HepG2 (cell line): ENCODE results near the gene ZKSCAN1. TPM values are rescaled to one million over a fixed set of nuclear protein-coding genes. Genes with fewer than 3 reads are reported as not detected.
A peak's percentile ranks its signal among the peaks of the same experiment; 100 is the strongest.

Experiments
- ARNTL ChIP-seq: sonication (generic); formaldehyde crosslinking; IDR thresholded peaks from 2 replicates; pipeline ENCODE4 v1.4.0; 2020; ENCODE audit warnings: mild to moderate bottlenecking, missing genetic modification reagents
- ATF5 ChIP-seq: sonication (generic); formaldehyde crosslinking; IDR thresholded peaks from 2 replicates; pipeline ENCODE4 v1.4.0; 2020; ENCODE audit warnings: mild to moderate bottlenecking, low read depth, missing genetic modification reagents
- BRF2 ChIP-seq: sonication (generic); formaldehyde crosslinking; IDR thresholded peaks from 2 replicates; pipeline ENCODE4 v1.8.1; 2022; ENCODE audit warnings: mild to moderate bottlenecking, missing genetic modification reagents
- CREM ChIP-seq, 2 experiments: sonication (generic) in 1 of 2; formaldehyde crosslinking in 1 of 2; IDR thresholded peaks; 2 replicates each; pipeline versions ENCODE4 v1.4.0 to v1.6.1; 2016 to 2020; ENCODE audit warnings: antibody characterized with exemption in 1 of 2, mild to moderate bottlenecking in 1 of 2, missing genetic modification reagents in 1 of 2
- ELF4 ChIP-seq: sonication (generic); formaldehyde crosslinking; IDR thresholded peaks from 2 replicates; pipeline ENCODE4 v1.5.0; 2020; ENCODE audit warnings: missing genetic modification reagents, mild to moderate bottlenecking, moderate library complexity, borderline replicate concordance
- HDAC1 ChIP-seq: sonication (generic); formaldehyde crosslinking; IDR thresholded peaks from 2 replicates; pipeline ENCODE4 v1.5.1; 2020; ENCODE audit warnings: mild to moderate bottlenecking, missing genetic modification reagents
- HMG20A ChIP-seq: IDR thresholded peaks from 2 replicates; pipeline ENCODE4 v1.6.1; 2016; ENCODE audit warnings: borderline replicate concordance
- HNF4A ChIP-seq: sonication (generic); formaldehyde crosslinking; IDR thresholded peaks from 2 replicates; pipeline ENCODE4 v1.4.0; 2020; ENCODE audit warnings: missing genetic modification reagents
- HNF4G ChIP-seq, 2 experiments: sonication (generic) in 1 of 2; formaldehyde crosslinking in 1 of 2; IDR thresholded peaks; 2 replicates each; pipeline versions ENCODE4 v1.4.0 to v1.6.1; 2011 to 2020; ENCODE audit warnings: borderline replicate concordance in 2 of 2, low read depth in 2 of 2, mild to moderate bottlenecking in 2 of 2, low read length in 1 of 2, missing genetic modification reagents in 1 of 2, moderate library complexity in 1 of 2
- IRF2 ChIP-seq: IDR thresholded peaks from 2 replicates; pipeline ENCODE4 v1.6.1; 2018; ENCODE audit warnings: missing genetic modification reagents, missing compliant biosample characterization
- IRF9 ChIP-seq: sonication (generic); formaldehyde crosslinking; IDR thresholded peaks from 2 replicates; pipeline ENCODE4 v1.8.0; 2022; ENCODE audit warnings: missing genetic modification reagents, mild to moderate bottlenecking, borderline replicate concordance
- KDM3A ChIP-seq: IDR thresholded peaks from 2 replicates; pipeline ENCODE4 v1.6.1; 2018; ENCODE audit warnings: low read depth, missing compliant biosample characterization
- NR2F2 ChIP-seq: IDR thresholded peaks from 2 replicates; pipeline ENCODE4 v1.6.1; 2012; ENCODE audit warnings: low read depth, inconsistent platforms, borderline replicate concordance
- SOX5 ChIP-seq: IDR thresholded peaks from 2 replicates; pipeline ENCODE4 v1.6.1; 2016; ENCODE audit warnings: borderline replicate concordance
- ZHX1 ChIP-seq: sonication (generic); formaldehyde crosslinking; IDR thresholded peaks from 2 replicates; pipeline ENCODE4 v1.8.1; 2022; ENCODE audit warnings: low read depth, mild to moderate bottlenecking, missing genetic modification reagents
- ZNF317 ChIP-seq: sonication (generic); formaldehyde crosslinking; IDR thresholded peaks from 2 replicates; pipeline ENCODE4 v1.5.0; 2020; ENCODE audit warnings: mild to moderate bottlenecking, missing genetic modification reagents
- ZNF329 ChIP-seq: sonication (generic); formaldehyde crosslinking; IDR thresholded peaks from 2 replicates; pipeline ENCODE4 v1.9.0; 2021; ENCODE audit warnings: low read depth, mild to moderate bottlenecking, missing genetic modification reagents
- ZNF484 ChIP-seq: sonication (generic); formaldehyde crosslinking; IDR thresholded peaks from 2 replicates; pipeline ENCODE4 v1.5.1; 2020; ENCODE audit warnings: mild to moderate bottlenecking, low read depth, missing genetic modification reagents, borderline replicate concordance
- ZNF501 ChIP-seq: sonication (generic); formaldehyde crosslinking; IDR thresholded peaks from 2 replicates; pipeline ENCODE4 v1.5.1; 2020; ENCODE audit warnings: mild to moderate bottlenecking, moderate library complexity, missing genetic modification reagents
- ZNF605 ChIP-seq: sonication (generic); formaldehyde crosslinking; IDR thresholded peaks from 2 replicates; pipeline ENCODE4 v1.8.0; 2022; ENCODE audit warnings: mild to moderate bottlenecking, missing genetic modification reagents
- ZNF607 ChIP-seq: sonication (generic); formaldehyde crosslinking; IDR thresholded peaks from 2 replicates; pipeline ENCODE4 v1.5.1; 2020; ENCODE audit warnings: missing genetic modification reagents, mild to moderate bottlenecking, borderline replicate concordance
- ZNF704 ChIP-seq: sonication (generic); formaldehyde crosslinking; IDR thresholded peaks from 2 replicates; pipeline ENCODE4 v1.8.1; 2023; ENCODE audit warnings: mild to moderate bottlenecking, inconsistent platforms, moderate library complexity, missing genetic modification reagents, borderline replicate concordance
- polyA plus RNA-seq, 8 experiments: library from polyadenylated mRNA; depleted of rRNA in 3 of 8; stranded (reverse) in 7 of 8; unstranded in 1 of 8; fragments of >200 nt; fragmentation: Illumina TruSeq in 4 of 8; extraction: Trizol in 4 of 8; gene quantifications; 2 replicates each; pipeline versions ENCODE4 v1.2.1 to v1.2.3, GENCODE V29; 2011 to 2016; ENCODE audit warnings: low read depth in 4 of 8, missing spikeins in 1 of 8, mixed read lengths in 1 of 8; ENCODE audit not compliant: insufficient read depth in 1 of 8
- total RNA-seq, 5 experiments: library from RNA; depleted of rRNA; stranded (reverse); fragments of >200 nt; fragmentation: Illumina TruSeq; extraction: Trizol; gene quantifications; 2 replicates each; pipeline ENCODE4 v1.2.3, GENCODE V29; 2016; ENCODE audit warnings: low read depth in 1 of 5

The ZKSCAN1 gene
- total and polyA plus RNA-seq, 2 of the 13 experiments (the other 11 are each of a cell fraction or from before 2014, with no cell fraction given) = 46.4 to 60.6 TPM

GRCh38 chr7:100024020-100024619, 8.7 kb downstream of the ZKSCAN1 start (continued):
- TF ChIP-seq ZNF704 (CRISPR knock-in tag) = no peak
- TF ChIP-seq HDAC1 (CRISPR knock-in tag) = peak; percentile 80
- TF ChIP-seq ZNF484 (CRISPR knock-in tag) = no peak
- TF ChIP-seq CREM (IDR thresholded peaks at IDR 0.05) = peak; percentile 46; the same call in 1 of the 2 replicates
- TF ChIP-seq CREM (CRISPR knock-in tag; IDR thresholded peaks at IDR 0.05) = no peak
- no peak for TF ChIP-seq ATF5 (CRISPR knock-in tag)
- peak; percentile 29; the same call in 1 of the 2 replicates for TF ChIP-seq ZNF605 (CRISPR knock-in tag)
- TF ChIP-seq KDM3A = 0 out of 2 replicates have a peak, but pooled peaks have one; percentile 21
- peak; percentile 82 for TF ChIP-seq NR2F2
- TF ChIP-seq HNF4A = peak; percentile 95
- 0 out of 2 replicates have a peak, but pooled peaks have one; percentile 29 for TF ChIP-seq ZNF329 (CRISPR knock-in tag)
- TF ChIP-seq HNF4G (IDR thresholded peaks at IDR 0.05; ENCODE audit: borderline replicate concordance, low read depth, low read length) = peak; percentile 85
- peak; percentile 71; the same call in 1 of the 2 replicates for TF ChIP-seq HNF4G (CRISPR knock-in tag; IDR thresholded peaks at IDR 0.05; ENCODE audit: borderline replicate concordance, low read depth)
- peak; percentile 50; the same call in 1 of the 2 replicates for TF ChIP-seq ARNTL
- peak; percentile 67; the same call in 1 of the 2 replicates for TF ChIP-seq ZNF607
- TF ChIP-seq ZNF317 (CRISPR knock-in tag) = 0 out of 2 replicates have a peak, but pooled peaks have one; percentile 58
- TF ChIP-seq BRF2 (CRISPR knock-in tag) = peak; percentile 68; the same call in 1 of the 2 replicates
- peak; percentile 55; the same call in 1 of the 2 replicates for TF ChIP-seq IRF2 (CRISPR knock-in tag)
- no peak for TF ChIP-seq ELF4 (CRISPR knock-in tag)
- peak; percentile 58; the same call in 1 of the 2 replicates for TF ChIP-seq SOX5
- TF ChIP-seq HMG20A (CRISPR knock-in tag) = peak; percentile 57
- peak; percentile 78; the same call in 1 of the 2 replicates for TF ChIP-seq ZNF501 (CRISPR knock-in tag)
- no peak for TF ChIP-seq IRF9 (CRISPR knock-in tag)
- TF ChIP-seq ZHX1 (CRISPR knock-in tag) = 0 out of 2 replicates have a peak, but pooled peaks have one; percentile 49
